ENCODE measurements around the gene THEM4. TPM values are rescaled to one million over a fixed set of nuclear protein-coding genes. Genes with fewer than 3 reads are reported as not detected.

Gene THEM4
- total RNA-seq, 2 experiments from 2014 or later: 24.0 to 24.5 TPM

- TF ChIP-seq CTCF (IDR thresholded peaks at IDR 0.05): no peak
- Mint-ChIP-seq H3K27me3 (no peaks in the 10 kb centered on the region), H3K4me1 (ENCODE audit: low read depth) (peaks cover 87% of the 10 kb centered on the region), H3K9me3 (no peaks in the 10 kb centered on the region), H3K27ac (peak overlapping the region; percentile 73), H3K4me3 (peak overlapping the region; percentile 94), H3K36me3 (ENCODE audit: low read depth) (no peaks in the 10 kb centered on the region)
- Histone ChIP-seq H3K36me3 (ENCODE audit: insufficient read depth, low read length) (peaks cover 3% of the 10 kb centered on the region), H3K4me1 (ENCODE audit: insufficient read depth, low read length) (peaks cover 80% of the 10 kb centered on the region), H3K4me3 (ENCODE audit: low read length) (peak overlapping the region; percentile 51), H3K27me3 (ENCODE audit: control insufficient read depth in 1 of 2, insufficient read depth in 2 of 2, low read length in 2 of 2) (no peaks in the 10 kb centered on the region), H3K27ac (ENCODE audit: low read depth in 1 of 2, low read length in 2 of 2) (peak overlapping the region in 1 of 2 donors; percentile 64), H3K9me3 (ENCODE audit: control insufficient read depth in 1 of 2, insufficient read depth in 1 of 2, low read length in 2 of 2) (peaks cover 0 to 5% of the 10 kb centered on the region in 2 experiments)
- intact Hi-C loops (cut with DNase I, micrococcal nuclease): loop anchor here (2.0 to 5.0 kb wide), 6 partner anchors 46 to 394 kb away; partner anchors contain the start of genes MRPL9 (in 1 of the 2), POGZ (in 1 of the 2) and TDRKH (in 1 of the 2)
- DNase-seq (peak in 4 of 14 experiments; percentile 48 to 69 (median 58)), ATAC-seq (ENCODE audit: poor library complexity) (peak; percentile 24)
- ChIA-PET POLR2A (interaction anchor here (1.0 to 4.8 kb wide), 4 partner anchors 15 to 378 kb away, joined by 3 to 23 read pairs (median 5); partner anchors contain the start of genes POGZ and TDRKH), CTCF (interaction anchor here (0.6 to 2.2 kb wide), 7 partner anchors 22 to 393 kb away, joined by 3 to 6 read pairs (median 3); no protein-coding TSS in a partner anchor)
Observed at GRCh38 chr1:151837197-151837596, 72.1 kb downstream of the THEM4 start.

- Histone ChIP-seq H3K4me1 (ENCODE audit: insufficient read depth, low read length) (peaks cover 89% of the 10 kb centered on the region), H3K9me3 (ENCODE audit: control insufficient read depth in 1 of 2, insufficient read depth in 1 of 2, low read length in 2 of 2) (peaks cover 0 to 5% of the 10 kb centered on the region in 2 experiments), H3K36me3 (ENCODE audit: insufficient read depth, low read length) (no peaks in the 10 kb centered on the region), H3K27me3 (ENCODE audit: control insufficient read depth in 1 of 2, insufficient read depth in 2 of 2, low read length in 2 of 2) (no peaks in the 10 kb centered on the region), H3K4me3 (ENCODE audit: low read length) (no peak overlapping the region), H3K27ac (ENCODE audit: low read depth in 1 of 2, low read length in 2 of 2) (no peak overlapping the region)
- DNase-seq (no peak), ATAC-seq (ENCODE audit: poor library complexity) (no peak)
- no peak for TF ChIP-seq CTCF (IDR thresholded peaks at IDR 0.05)
- ChIA-PET CTCF (interaction anchor here (0.6 to 2.2 kb wide), 3 partner anchors 47 to 1847 kb away, joined by 3 to 6 read pairs (median 3); no protein-coding TSS in a partner anchor), POLR2A (interaction anchor here (4.8 kb wide), 1 partner anchor 46 kb away, joined by 23 read pairs; the partner anchor contains the start of gene TDRKH)
- intact Hi-C loops (cut with DNase I, micrococcal nuclease): loop anchor here in 1 of 2 experiments (2.0 to 5.0 kb wide), 2 partner anchors 41 to 378 kb away; partner anchors contain the start of gene POGZ
- peaks cover 87% of the 10 kb centered on the region for H3K4me1 Mint-ChIP-seq (ENCODE audit: low read depth)
- no peak overlapping the region for H3K27ac Mint-ChIP-seq
- no peak overlapping the region for H3K4me3 Mint-ChIP-seq
- no peaks in the 10 kb centered on the region for H3K27me3 Mint-ChIP-seq
- no peaks in the 10 kb centered on the region for H3K36me3 Mint-ChIP-seq (ENCODE audit: low read depth)
- H3K9me3 Mint-ChIP-seq: no peaks in the 10 kb centered on the region
Observed at GRCh38 chr1:151835596-151835995, 73.7 kb downstream of the THEM4 start.

GRCh38 chr1:151834239-151834638 is 75.1 kb downstream of the THEM4 start:
- intact Hi-C loops (cut with DNase I, micrococcal nuclease): loop anchor here in 1 of 2 experiments (2.0 kb wide), 1 partner anchor 39 kb away; no protein-coding TSS in a partner anchor
- Histone ChIP-seq H3K9me3 (ENCODE audit: control insufficient read depth in 1 of 2, insufficient read depth in 1 of 2, low read length in 2 of 2) (peaks cover 0 to 5% of the 10 kb centered on the region in 2 experiments), H3K27me3 (ENCODE audit: control insufficient read depth in 1 of 2, insufficient read depth in 2 of 2, low read length in 2 of 2) (no peaks in the 10 kb centered on the region), H3K27ac (ENCODE audit: low read depth in 1 of 2, low read length in 2 of 2) (peak overlapping the region; percentile 30 to 58), H3K36me3 (ENCODE audit: insufficient read depth, low read length) (no peaks in the 10 kb centered on the region), H3K4me1 (ENCODE audit: insufficient read depth, low read length) (peaks cover 89% of the 10 kb centered on the region), H3K4me3 (ENCODE audit: low read length) (no peak overlapping the region)
- no peak for TF ChIP-seq CTCF (IDR thresholded peaks at IDR 0.05)
- H3K36me3 Mint-ChIP-seq (ENCODE audit: low read depth): no peaks in the 10 kb centered on the region
- ATAC-seq (ENCODE audit: poor library complexity) (no peak), DNase-seq (no peak)
- ChIA-PET POLR2A (interaction anchor here (1.0 to 1.5 kb wide), 4 partner anchors 10 to 71 kb away, joined by 3 to 7 read pairs (median 4); partner anchors contain the start of genes MRPL9 and TDRKH), CTCF (no interaction called here)
- H3K4me1 Mint-ChIP-seq (ENCODE audit: low read depth): peaks cover 87% of the 10 kb centered on the region
- no peaks in the 10 kb centered on the region for H3K27me3 Mint-ChIP-seq
- H3K4me3 Mint-ChIP-seq: no peak overlapping the region
- H3K27ac Mint-ChIP-seq: peak overlapping the region; percentile 73
- no peaks in the 10 kb centered on the region for H3K9me3 Mint-ChIP-seq
